WERI-Rb-1 (cell line): ENCODE data around the gene FLG.

ENCODE experiments used
- DNase-seq: peaks from one replicate; pipeline ENCODE4 v3.0.0-alpha.2; 2020
- H3K27ac ChIP-seq: fragments of 250-450 bp; sonication (Bioruptor Pico); 2 replicates; pipeline ENCODE4 v1.5.1; 2020; ENCODE audit warnings: mild to moderate bottlenecking, moderate library complexity
- H3K27me3 ChIP-seq: fragments of 250-450 bp; sonication (Bioruptor Pico); 2 replicates; pipeline ENCODE4 v1.5.1; 2021; ENCODE audit warnings: mild to moderate bottlenecking, low read depth, moderate library complexity; ENCODE audit not compliant: insufficient read depth, severe bottlenecking
- H3K36me3 ChIP-seq: fragments of 250-450 bp; sonication (Bioruptor Pico); 2 replicates; pipeline ENCODE4 v1.5.1; 2020; ENCODE audit warnings: mild to moderate bottlenecking, moderate library complexity
- H3K4me3 ChIP-seq: 2 replicates; pipeline ENCODE4 v1.5.1; 2011; ENCODE audit warnings: low read depth, mild to moderate bottlenecking, control low read depth, low read length
- H3K9me3 ChIP-seq: fragments of 250-450 bp; sonication (Bioruptor Pico); 2 replicates; pipeline ENCODE4 v1.5.1; 2021; ENCODE audit warnings: mild to moderate bottlenecking, moderate library complexity; ENCODE audit not compliant: severe bottlenecking
- TF ChIP-seq, protein P1 (sequence below): IDR thresholded peaks from 2 replicates; pipeline ENCODE4 v1.5.1; 2011; ENCODE audit warnings: low read depth, mild to moderate bottlenecking, control low read depth, inconsistent platforms, low read length

FLG gene

DNA sequence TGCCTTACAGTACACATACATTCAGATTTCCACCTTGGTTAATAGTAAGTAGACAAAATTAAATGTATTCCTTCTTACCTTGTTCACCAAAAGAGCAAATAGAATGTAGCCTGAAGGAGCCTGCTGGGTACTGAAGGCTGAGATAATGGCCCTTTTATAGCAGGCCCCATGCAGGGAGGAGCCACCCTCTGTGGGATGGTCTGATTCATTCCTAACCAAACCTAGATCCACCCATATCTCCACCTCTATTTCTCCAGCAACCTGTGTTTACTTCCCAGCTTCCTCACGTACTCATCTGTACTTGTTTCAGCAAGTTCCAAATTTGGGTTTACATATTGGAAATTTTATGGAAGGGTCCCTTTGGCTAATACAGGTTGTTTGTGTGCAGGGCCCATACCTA is at the start of gene FLG:
FLG (minus strand) TSS at position 129 of the 400 bp plus-strand sequence. CDS start 9,783 bp downstream, outside the sequence.
- Histone ChIP-seq H3K27ac (no peak within 1 kb of the TSS), H3K9me3 (no peaks in the 10 kb centered on the region), H3K27me3 (peaks cover 50% of the 10 kb centered on the region), H3K4me3 (no peak within 1 kb of the TSS), H3K36me3 (no peaks in the 10 kb centered on the region)
- no peak for DNase-seq
- TF ChIP-seq, protein P1, sequence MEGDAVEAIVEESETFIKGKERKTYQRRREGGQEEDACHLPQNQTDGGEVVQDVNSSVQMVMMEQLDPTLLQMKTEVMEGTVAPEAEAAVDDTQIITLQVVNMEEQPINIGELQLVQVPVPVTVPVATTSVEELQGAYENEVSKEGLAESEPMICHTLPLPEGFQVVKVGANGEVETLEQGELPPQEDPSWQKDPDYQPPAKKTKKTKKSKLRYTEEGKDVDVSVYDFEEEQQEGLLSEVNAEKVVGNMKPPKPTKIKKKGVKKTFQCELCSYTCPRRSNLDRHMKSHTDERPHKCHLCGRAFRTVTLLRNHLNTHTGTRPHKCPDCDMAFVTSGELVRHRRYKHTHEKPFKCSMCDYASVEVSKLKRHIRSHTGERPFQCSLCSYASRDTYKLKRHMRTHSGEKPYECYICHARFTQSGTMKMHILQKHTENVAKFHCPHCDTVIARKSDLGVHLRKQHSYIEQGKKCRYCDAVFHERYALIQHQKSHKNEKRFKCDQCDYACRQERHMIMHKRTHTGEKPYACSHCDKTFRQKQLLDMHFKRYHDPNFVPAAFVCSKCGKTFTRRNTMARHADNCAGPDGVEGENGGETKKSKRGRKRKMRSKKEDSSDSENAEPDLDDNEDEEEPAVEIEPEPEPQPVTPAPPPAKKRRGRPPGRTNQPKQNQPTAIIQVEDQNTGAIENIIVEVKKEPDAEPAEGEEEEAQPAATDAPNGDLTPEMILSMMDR: no peak

DNA sequence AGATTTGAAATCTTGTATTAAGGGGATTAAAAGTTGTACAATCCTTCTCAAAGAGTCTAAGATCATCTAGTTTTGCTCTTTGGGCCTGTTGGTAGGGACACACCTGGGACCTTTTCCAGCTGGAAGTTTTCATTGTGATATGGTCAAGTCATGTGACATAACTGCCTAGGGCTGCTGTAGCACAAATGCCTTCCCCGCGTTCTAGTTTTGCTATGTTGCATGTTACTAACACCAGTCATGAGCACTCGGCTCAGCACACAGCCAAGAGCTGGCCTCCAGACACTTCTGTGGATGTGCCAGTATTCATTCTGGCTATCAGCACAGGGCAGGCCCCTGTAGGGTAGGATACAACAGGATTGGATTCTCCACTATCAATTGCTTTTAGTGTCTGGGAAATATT is 49.4 kb upstream of the FLG start:
- TF ChIP-seq, protein P1: no peak
- DNase-seq: no peak
- no peak overlapping the region for H3K4me3 ChIP-seq
- H3K27me3 ChIP-seq: peaks cover 71% of the 10 kb centered on the region
- no peak overlapping the region for H3K27ac ChIP-seq
- H3K36me3 ChIP-seq: no peaks in the 10 kb centered on the region
- no peaks in the 10 kb centered on the region for H3K9me3 ChIP-seq

DNA sequence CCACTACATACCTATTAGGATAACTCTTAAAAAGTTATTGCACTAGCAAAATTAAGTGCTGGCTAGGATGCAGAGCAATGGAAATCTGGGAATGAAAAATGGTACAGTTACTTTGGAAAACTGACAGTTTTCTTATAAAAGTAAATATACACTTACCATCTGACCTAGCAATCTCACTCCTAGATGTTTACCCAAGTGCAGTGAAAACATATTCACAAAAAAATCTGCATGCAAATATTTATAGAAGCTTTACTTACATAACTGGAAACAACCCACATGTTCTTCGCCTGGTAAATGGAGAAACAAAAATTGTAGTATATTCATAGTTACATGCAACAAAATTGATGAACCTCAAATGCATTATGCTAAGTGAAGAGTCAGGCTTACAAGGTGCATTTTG is 47.6 kb upstream of the FLG start:
- Histone ChIP-seq H3K9me3 (no peaks in the 10 kb centered on the region), H3K27me3 (peaks cover 53% of the 10 kb centered on the region), H3K27ac (no peak overlapping the region), H3K36me3 (no peaks in the 10 kb centered on the region), H3K4me3 (no peak overlapping the region)
- TF ChIP-seq, protein P1: no peak
- no peak for DNase-seq

DNA sequence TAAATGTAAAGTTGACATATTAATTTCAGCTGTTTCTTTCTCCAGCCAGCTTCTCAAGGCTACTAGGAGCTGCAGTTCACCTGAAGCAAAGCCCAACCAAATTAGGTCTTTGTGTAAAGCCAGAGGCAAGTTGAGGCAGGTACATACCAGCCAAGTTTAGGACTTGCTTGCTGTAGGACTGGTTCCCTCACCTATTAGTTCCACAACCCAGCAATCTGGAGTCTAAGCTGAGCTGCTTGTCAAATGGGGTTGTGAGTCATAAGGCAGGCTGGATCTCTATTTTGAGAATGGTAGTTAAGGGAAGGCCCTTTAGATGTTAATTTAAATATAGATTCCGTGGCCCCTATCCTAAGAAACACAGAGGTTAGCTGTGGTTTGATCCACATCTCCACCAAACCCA is 42.4 kb upstream of the FLG start:
- TF ChIP-seq, protein P1: no peak
- H3K36me3 ChIP-seq: no peaks in the 10 kb centered on the region
- peaks cover 35% of the 10 kb centered on the region for H3K27me3 ChIP-seq
- no peak overlapping the region for H3K27ac ChIP-seq
- H3K4me3 ChIP-seq: no peak overlapping the region
- DNase-seq: no peak
- no peaks in the 10 kb centered on the region for H3K9me3 ChIP-seq

DNA sequence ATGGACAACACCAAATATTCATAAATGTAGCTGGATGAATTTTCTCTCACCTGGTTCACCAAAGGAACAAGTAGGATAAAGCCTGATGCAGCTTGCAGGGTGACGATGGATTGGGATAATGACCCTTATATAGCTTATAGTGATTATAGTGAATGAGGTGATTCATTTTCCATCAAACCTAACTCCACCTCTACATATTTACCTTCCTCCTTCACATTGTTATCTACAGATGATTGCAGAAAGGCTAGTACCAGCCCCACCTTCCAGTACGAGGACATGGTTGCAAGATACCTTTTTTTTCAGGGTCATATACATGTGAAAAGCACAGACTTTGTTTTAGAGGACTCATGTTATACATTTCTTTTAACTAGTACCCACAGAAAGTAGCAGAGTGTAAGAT is 34.9 kb upstream of the FLG start, which contains the start of gene FLG2:
FLG2 (minus strand) TSS at position 101 of the 400 bp plus-strand sequence. CDS start 1,122 bp downstream, outside the sequence.
- Histone ChIP-seq H3K4me3 (no peak within 1 kb of the TSS), H3K9me3 (peaks cover 3% of the 10 kb centered on the region), H3K27ac (no peak within 1 kb of the TSS), H3K27me3 (peaks cover 61% of the 10 kb centered on the region), H3K36me3 (no peaks in the 10 kb centered on the region)
- no peak for DNase-seq
- TF ChIP-seq, protein P1: no peak

DNA sequence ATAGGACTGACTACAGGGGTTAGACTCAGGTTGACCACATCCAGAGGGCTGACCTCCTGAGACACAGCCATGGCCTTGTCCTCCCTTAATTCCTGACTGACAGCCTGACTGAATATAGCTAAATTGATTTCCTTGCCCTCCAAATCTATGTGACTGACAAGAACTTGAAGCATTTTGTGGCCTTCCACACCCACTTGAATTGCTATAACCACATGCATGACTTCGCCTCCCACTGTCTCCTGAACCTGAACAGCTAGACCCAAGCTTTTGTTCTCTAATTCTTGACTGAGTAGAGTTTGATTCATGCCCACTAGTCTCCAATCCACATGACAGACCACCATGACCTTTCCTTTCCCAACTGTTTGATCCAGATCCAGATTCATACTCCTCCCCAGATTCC is 31.7 kb upstream of the FLG start:
- Histone ChIP-seq H3K27me3 (peaks cover 41% of the 10 kb centered on the region), H3K9me3 (peaks cover 3% of the 10 kb centered on the region), H3K27ac (no peak overlapping the region), H3K4me3 (no peak overlapping the region), H3K36me3 (no peaks in the 10 kb centered on the region)
- TF ChIP-seq, protein P1: no peak
- no peak for DNase-seq
